ENCODE results near the gene HIVEP2.

Gene HIVEP2

DNA sequence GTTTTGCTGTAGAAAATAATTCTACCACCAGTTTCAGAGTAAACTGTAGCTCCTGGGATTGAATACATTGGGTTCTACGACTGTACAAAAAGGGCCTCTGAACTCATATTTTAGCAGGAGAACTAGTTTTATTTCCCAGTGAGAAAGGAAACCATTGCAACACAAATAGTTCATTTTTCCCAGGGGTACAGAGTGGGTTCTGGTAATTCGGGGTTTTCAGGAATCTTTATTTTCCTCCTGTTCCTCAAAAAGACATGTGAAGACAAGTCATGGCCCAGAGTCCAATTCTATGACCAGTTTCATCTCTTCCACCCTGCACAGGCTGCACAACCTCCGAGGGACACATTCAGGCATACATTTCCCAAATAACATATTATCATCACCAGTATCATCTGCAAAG, 222.1 kb downstream of the HIVEP2 start:
- TF ChIP-seq, protein P1, sequence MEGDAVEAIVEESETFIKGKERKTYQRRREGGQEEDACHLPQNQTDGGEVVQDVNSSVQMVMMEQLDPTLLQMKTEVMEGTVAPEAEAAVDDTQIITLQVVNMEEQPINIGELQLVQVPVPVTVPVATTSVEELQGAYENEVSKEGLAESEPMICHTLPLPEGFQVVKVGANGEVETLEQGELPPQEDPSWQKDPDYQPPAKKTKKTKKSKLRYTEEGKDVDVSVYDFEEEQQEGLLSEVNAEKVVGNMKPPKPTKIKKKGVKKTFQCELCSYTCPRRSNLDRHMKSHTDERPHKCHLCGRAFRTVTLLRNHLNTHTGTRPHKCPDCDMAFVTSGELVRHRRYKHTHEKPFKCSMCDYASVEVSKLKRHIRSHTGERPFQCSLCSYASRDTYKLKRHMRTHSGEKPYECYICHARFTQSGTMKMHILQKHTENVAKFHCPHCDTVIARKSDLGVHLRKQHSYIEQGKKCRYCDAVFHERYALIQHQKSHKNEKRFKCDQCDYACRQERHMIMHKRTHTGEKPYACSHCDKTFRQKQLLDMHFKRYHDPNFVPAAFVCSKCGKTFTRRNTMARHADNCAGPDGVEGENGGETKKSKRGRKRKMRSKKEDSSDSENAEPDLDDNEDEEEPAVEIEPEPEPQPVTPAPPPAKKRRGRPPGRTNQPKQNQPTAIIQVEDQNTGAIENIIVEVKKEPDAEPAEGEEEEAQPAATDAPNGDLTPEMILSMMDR (IDR thresholded peaks at IDR 0.05; ENCODE audit: insufficient read depth, low read depth, low read length, missing control alignments): no peak
- no peak for DNase-seq (ENCODE audit: low read depth)
- H3K4me3 ChIP-seq (ENCODE audit: low read length): no peak overlapping the region

DNA sequence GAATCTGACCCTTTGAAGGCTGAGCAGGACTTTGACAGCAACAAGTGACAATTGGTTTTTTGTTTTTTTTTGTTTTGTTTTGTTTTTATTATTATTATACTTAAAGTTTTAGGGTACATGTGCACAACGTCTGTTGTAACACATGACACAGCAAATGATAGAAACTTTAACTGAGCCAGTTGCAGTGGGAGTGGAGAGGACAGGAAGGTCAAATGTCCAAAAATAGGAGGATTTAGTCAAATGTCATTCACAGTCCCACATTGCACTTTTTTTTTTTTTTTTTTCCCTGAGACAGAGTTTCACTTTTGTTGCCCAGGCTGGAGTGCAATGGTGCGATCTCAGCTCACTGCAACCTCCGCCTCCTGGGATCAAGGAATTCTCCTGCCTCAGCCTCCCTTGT, 223.0 kb downstream of the HIVEP2 start:
- H3K4me3 ChIP-seq (ENCODE audit: low read length): no peak overlapping the region
- TF ChIP-seq, protein P1 (IDR thresholded peaks at IDR 0.05; ENCODE audit: insufficient read depth, low read depth, low read length, missing control alignments): no peak
- DNase-seq (ENCODE audit: low read depth): no peak

DNA sequence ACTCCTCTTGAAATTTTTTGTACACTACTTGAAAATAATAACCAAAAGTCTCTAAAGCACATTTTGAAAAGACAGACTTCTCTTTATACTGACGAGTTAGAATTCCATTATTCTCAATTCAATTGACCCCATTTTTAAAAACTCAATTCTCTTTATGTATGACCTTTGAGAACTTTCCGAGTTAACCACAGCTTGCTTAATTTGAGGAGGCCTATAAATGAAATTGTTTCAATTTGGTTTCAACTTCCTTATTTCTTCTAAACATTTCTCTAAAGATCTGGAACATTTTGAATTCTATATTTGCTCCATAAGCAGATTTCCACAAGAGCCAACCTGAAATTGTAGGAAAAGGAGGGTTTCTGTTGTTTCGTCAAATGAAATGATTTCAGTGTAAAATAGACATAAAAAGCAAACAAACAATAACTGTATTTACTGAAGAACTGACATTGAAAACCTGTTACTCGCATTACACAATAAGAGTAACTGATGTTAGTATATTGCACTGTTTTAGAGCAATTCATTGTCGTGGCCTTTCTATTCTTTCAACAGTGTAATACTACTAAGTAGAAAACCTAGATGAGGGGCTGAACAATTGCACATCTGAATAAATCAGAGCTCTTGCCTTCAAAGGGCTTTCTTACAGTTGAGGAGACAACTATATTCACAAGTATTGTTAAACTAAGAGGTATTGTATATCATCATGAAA, 223.6 kb downstream of the HIVEP2 start:
- H3K4me3 ChIP-seq (ENCODE audit: low read length): no peak overlapping the region
- TF ChIP-seq, protein P1 (IDR thresholded peaks at IDR 0.05; ENCODE audit: insufficient read depth, low read depth, low read length, missing control alignments): no peak
- DNase-seq (ENCODE audit: low read depth): no peak

DNA sequence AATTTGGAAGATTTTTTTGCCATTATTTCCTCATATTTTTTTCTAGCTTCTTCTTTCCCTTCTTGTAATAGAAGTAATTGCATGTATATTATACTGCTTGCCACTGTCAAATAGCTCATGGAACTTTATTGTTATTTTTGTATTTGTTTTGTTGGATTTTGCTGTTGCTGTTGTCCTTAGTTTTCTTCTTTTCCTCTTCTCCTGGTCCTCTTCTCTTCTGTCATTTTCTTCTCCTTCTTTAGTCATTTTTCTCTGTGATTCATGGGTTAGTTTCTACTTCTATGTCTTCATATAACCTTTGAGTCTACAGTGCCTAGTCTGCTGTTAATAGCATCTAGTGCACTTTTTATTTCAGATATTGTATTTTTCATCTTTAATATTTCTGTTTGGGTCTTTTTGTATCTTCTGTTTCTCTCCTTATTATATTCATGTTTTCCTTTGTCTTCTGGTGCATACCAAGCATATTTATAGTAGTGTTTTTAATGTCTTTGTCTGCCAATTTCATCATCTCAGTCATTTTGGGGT, 226.2 kb downstream of the HIVEP2 start:
- H3K4me3 ChIP-seq (ENCODE audit: low read length): no peak overlapping the region
- DNase-seq (ENCODE audit: low read depth): no peak
- TF ChIP-seq, protein P1 (IDR thresholded peaks at IDR 0.05; ENCODE audit: insufficient read depth, low read depth, low read length, missing control alignments): no peak

DNA sequence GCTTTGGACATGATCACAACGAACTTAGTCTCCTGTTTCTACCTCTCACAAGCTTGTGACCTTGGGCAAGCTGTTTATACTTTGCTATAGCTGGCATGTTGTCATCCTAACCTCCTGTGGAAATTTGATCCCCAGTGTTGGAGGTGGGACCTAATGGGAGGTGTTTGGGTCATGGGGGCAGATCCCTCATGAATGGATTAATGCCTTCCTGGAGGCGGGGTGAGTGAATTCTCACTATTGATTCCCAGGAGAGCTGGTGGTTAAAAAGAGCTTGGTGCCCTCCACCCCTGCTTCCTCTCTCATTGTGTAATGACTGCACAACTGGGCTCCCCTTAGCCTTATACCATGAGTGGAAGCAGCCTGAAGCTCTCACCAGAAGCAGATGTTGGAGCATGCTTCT, 228.9 kb downstream of the HIVEP2 start:
- DNase-seq (ENCODE audit: low read depth): no peak
- TF ChIP-seq, protein P1 (IDR thresholded peaks at IDR 0.05; ENCODE audit: insufficient read depth, low read depth, low read length, missing control alignments): no peak
- no peak overlapping the region for H3K4me3 ChIP-seq (ENCODE audit: low read length)

DNA sequence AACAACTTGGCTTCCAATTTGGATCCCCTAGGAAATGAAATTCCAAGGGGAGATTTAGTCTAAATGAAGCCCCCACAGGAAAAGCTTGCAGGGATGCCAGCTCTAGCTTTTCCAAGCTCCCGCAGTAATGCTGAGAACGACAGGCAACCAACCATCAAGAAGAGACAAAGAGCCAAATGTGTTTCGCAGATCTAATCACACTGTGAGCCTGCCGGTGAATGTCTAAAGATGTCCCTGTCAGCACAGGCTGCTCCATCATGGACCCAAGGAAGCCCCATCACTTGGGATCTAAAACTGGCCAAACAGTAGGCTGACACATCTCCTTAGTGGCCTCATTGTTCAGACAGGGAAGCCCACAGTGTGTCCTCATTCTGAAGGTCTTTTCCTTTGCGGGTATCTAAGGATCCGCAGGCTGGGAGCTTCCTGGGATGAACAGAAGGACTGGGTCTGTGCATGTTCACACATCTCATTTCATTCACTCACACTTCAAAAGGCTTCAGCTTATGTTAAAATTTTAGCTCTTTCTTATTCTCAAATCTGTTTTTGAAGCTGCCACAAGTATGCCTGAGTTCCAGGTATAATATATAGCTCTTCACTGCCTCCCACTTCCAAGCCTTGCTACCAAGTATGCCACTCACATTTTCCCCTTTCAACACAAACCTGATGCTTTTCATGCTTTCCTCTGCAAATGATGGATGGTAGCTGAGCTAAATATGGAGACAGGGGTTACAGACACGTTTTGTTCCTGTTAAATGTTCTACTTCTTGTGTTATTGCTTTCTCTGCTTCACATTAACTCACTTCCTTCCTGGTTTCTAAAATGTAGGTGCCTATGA, 229.8 kb downstream of the HIVEP2 start:
- TF ChIP-seq, protein P1 (IDR thresholded peaks at IDR 0.05; ENCODE audit: insufficient read depth, low read depth, low read length, missing control alignments): no peak
- no peak for DNase-seq (ENCODE audit: low read depth)
- no peak overlapping the region for H3K4me3 ChIP-seq (ENCODE audit: low read length)
